ENCODE data around the gene GABRB1.

The GABRB1 gene

GRCh38 chr4:47031011-47031678, at the start of gene GABRB1:
Gene GABRB1, plus strand, starts transcription at chr4:47031567.
- DNase-seq = peak; percentile 39 to 75

GRCh38 chr4:46984781-46985180, 46.6 kb upstream of the GABRB1 start:
- DNase-seq = no peak

DNA sequence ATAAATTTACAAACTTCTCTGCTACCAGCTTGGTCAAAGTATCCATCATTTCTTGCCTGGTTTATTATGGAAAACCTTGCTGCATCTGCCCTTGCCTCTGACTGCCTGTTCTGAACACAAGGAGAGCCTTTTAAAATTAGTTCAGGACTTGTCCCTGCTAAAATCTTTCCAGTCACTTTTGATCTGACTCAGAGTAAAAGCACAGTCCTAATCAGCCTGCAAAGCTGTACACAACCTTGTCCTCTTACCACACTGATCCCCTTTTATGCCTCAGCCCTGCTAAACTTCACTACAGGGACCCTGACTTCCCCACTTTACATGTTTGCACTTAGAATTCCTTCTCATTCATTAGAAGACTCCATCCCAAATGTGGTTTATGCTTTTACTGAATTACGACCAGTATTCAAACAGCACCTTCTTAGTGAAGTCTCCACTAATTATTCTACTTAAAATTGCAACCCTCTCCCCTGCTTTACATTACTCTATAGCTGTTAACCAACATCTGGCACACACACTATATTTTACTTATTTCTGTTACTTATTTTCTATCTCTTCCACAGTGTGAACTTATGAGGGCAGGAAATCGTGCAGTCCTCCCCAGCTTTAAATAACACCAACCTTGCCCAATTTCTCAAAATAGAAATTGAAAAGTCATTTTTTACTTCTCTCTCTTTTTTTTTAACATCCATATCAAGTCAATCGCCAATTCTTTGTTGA, 44.3 kb upstream of the GABRB1 start:
- DNase-seq = no peak

DNA sequence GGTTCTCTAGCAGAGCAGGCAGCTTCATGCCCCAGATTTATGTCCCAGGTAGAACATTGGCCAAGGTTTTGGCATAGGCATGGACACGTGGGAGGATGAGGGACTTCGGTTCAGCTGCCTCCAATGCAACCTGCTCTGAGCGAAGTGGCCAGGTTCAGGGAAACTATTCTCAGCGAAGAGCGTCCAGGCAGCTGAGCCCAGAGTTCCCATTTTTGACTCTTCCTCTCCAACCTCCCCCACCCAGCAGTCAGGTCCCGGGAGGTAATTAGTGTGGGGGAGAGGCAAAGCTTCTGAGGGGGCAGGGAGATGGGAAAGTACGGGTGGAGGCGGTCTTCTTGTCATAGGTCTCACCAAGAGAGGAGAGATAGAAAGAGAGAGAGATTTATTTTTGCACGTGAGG, 39.0 kb upstream of the GABRB1 start:
- no peak for DNase-seq

DNA sequence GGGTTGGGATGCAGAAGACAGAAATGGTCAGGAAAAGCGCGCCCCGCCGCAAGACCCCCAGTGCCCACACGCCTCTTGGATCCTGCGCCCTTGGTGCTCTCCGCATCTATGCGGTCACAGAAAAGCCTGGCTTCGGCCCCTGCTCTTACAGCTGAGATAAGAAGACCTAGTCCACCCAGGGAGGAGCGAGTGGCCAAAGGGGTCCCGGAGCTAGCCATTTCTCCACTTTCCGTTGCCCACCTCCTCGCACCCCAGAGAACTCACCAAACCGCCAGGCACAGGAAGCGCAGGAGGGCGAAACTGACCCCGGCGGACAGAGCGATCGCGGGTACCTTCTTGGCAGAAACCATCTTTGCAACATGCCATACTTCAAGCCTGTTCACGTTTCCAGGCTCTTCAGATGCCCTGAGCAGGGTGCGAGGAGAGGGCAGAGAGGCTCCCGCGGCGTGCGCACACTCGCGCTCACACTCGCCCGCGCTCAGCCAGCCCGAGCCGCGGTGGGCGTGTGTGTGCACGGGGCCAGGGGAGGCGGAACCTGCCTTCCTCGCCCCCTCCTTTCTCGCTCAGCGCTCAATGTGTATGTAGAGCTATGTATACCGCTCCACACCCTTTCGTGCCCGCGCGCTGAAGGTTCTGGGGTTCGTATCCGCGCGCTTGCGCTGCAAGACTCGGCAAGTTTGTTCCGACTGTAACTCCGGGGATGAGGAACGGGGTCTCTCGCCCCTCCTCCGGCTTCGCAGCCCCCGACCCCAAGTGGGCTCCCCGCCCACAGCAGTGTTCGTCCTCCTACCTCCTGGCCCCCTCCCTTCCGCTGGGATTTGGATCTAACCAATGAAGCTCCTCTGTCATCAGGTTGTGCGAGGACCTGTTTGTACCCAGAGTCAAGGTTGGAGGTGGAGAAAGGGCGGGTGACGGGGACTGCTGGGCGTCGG, 38.0 kb upstream of the GABRB1 start, which contains the start of gene GABRA4:
Gene GABRA4 (minus strand): TSS at position 507 of the 932 bp plus-strand sequence. CDS start 157 bp downstream, at position 350.
- peak in 1 of 2 experiments; percentile 33 for DNase-seq

- peak in 1 of 2 experiments; percentile 13 for DNase-seq
Observed at GRCh38 chr4:46994007-46994405, 37.4 kb upstream of the GABRB1 start.

DNA sequence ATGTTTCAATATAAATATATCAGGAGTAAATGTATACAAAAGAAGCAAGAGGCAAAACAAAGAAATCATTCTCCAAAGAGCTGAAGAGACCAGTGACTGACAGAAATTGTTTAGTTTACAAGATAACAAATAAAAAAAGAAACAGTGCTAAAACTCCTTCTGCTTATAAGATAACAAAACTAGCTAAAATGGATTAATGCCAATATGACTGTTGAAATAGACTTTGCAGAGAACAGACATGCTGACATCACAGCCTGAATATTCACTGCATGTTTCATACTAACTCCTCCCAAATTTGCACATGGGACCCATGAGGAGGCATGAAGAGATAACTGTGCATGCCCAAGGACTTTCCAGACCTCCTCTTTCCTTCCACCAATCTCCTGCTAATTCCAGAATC, 31.8 kb upstream of the GABRB1 start:
- DNase-seq = no peak

DNA sequence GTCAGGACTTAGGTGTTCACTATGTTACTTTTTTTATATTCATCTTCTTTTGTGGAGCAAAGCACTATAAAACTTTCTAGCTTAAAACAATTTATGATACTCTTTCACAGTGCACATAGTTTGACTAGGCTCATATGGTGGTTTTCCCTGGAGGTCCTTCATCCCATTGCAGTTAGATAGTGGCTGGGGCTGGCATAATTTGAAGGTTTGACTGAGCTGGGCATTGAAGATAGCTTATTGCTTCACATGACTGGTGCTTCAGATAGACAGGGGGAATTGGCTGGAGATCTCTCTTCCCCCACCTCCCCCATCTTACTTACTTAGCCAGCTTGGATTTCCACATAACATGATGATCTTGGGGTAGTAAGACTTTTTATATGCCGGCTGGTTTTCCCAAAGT, 31.0 kb upstream of the GABRB1 start:
- no peak for DNase-seq

DNA sequence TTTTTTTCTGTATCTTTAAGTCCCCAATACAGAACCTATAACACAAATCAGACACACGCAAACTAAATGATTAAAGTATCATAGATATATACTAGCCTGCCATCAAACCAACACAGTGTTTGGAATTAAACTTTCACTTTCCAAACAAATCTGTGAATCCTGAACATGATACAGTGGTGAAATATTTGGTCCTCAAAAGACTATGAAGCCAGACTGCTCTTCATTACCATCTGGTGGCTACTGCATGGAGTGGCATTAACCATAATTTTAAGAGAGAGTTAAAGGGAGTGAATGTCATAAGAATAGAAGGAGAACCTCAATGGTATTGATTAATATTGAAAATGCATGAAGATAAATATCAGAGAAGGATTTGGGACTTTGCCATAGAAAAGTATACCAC, 28.8 kb upstream of the GABRB1 start:
- DNase-seq = peak in 1 of 2 experiments; percentile 47

GRCh38 chr4:47010347-47010911, 20.9 kb upstream of the GABRB1 start:
- no peak for DNase-seq

DNA sequence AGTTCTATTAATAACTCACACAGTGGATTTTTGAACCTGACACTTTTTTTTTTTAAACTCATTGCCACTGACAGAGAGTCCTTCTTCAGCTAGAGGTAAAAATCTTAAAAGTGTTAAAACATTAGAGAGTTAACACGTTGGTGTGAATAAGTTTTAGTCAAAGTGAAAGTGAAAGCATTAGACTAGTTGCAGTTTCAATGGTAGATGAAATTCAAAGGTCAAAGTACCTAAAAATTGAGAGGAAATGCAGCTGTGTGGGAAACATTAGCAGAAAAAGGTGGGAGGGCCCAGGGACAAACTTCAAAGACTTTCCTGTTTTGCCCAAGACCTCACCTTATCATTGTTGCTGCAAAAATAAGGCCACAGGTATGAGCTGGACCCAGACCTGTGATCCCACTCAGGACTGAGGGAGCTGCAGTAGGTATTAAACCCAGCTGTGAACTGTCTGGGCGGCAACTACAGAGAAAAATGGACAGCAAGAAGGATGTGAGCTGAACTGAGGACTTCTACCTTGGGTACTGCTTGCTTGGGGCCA, 20.4 kb upstream of the GABRB1 start:
- no peak for DNase-seq

DNA sequence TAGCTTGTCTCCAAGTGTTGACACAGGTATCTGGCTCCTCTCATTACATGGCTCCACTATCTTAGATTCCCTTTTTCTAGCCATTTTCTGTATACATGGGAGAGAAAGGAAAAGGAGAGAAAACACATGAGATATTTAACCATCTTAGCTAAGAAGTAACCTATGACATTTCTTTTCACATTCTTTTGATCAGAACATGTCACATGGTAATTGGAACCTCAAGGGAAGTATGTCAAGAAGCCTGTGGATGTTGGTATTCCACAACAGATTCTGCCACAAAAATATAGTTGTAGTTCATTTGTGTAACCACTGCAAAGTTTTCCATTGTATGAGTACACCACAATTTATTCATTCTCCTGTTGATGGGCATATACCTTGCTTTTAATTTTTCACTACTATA, 18.7 kb upstream of the GABRB1 start:
- no peak for DNase-seq

- no peak for DNase-seq
Observed at GRCh38 chr4:47013373-47013772, 18.0 kb upstream of the GABRB1 start.

DNA sequence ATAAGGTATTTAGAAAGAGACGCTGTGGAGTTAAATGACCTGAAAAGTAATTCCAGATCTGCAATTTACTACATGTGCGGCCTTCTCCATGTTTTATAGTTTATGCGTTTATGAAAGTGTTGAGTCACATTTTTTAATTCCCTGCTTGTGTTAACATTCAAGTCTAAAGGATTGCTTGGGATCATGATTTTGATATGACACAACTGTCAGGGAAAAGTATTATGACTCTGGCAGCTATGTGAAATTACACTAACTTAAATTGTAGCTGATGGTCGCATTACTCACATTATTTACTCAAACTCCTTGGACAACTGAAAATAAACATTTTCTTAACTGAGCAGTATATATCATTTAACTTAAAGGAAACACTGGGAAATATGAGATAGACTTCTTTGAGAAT, 14.3 kb upstream of the GABRB1 start:
- DNase-seq = no peak

GRCh38 chr4:47017494-47017893, 13.9 kb upstream of the GABRB1 start:
- no peak for DNase-seq

DNA sequence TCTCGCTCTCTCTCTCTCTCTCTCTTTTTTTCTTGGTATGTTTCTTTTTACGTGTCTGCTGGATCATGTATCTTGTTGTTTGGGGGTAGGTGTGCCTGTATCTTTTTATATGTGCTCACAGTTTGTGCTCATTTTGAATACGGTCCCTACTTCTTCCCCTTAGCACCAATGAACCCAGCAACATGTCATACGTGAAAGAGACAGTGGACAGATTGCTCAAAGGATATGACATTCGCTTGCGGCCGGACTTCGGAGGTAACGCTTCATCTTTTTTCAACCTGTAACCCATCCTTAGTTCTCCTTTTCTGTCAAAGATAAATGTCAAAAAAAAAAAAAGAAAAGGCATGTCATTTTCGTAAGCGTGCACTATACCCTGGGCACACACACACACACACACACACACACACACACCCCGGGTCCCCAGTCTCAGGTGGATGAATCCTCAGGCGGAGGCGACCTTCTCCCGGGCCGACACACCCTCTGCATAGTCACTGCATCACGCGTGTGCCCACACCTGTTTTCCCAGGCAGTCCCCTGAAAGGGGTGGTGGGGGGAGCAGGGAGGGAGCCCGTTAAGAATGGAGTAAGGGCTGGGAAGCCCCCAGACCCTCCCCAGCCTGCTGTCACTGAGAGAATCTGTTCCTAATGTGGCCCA, 511 bp downstream of the GABRB1 start:
- peak; percentile 36 to 54 for DNase-seq

- peak; percentile 69 to 84 for DNase-seq
Observed at GRCh38 chr4:47032405-47033106, 1.2 kb downstream of the GABRB1 start.

DNA sequence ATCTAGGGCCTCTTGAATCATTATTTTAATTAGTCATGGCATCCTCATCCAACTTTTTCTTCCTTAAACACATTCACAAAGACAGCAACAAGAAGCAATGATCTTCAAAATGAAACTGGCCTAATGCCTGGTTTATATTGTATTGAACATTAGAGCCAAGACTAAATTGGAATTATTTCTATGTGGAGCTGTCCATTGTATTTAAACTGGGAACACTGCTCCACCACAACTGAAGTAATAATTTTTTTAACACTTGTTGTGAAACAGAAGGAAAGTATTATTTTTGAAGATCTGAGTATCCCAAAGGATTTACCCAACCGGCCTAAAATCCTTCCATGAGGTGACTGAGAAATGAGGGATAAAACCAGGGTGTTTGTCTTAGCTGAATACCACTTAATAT, 6.9 kb downstream of the GABRB1 start:
- no peak for DNase-seq

DNA sequence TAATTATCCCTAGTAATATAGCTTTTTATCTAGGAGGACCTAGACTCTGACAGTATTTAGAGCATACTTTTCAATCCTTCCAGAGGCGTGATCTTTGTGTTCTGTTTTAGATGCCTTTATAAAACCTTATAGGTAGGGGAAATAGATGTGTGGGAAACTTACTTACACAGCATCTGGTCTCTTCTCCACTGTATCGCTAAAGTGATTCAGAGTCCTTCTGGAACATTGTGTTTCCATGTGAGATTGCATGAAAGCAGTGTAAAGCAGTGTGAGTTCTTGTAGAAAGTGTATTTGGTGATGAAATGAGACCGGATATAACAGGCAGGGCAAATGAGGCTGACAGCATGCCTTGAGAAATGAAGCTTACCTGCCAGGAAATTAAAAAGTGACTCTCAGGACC, 9.5 kb downstream of the GABRB1 start:
- DNase-seq = no peak

GRCh38 chr4:47043821-47044220, 12.5 kb downstream of the GABRB1 start:
- DNase-seq = no peak

- DNase-seq = no peak
Observed at GRCh38 chr4:47045261-47045660, 13.9 kb downstream of the GABRB1 start.

GRCh38 chr4:47049347-47049746, 18.0 kb downstream of the GABRB1 start:
- no peak for DNase-seq
